GM21528 (cell line): Measurements from ENCODE around the gene TRIM41.
"Not testable (repeated sequence)": the region's sequence is repeated elsewhere in the genome, so short reads cannot be mapped to it uniquely, and the experiment has no call there.

Experiments
- ATAC-seq: cut with Tn5 transposase; IDR thresholded peaks from one replicate; pipeline ENCODE4 v1.9.1; 2021; ENCODE audit warnings: mild to moderate bottlenecking, moderate library complexity; ENCODE audit not compliant: unreplicated experiment, low FRiP score

Gene TRIM41

GRCh38 chr5:181209006-181209405 is 14.1 kb upstream of the TRIM41 start:
- not testable (repeated sequence) for ATAC-seq

GRCh38 chr5:181210148-181210547 is 12.9 kb upstream of the TRIM41 start:
- not testable (repeated sequence) for ATAC-seq

GRCh38 chr5:181210698-181211097 is 12.4 kb upstream of the TRIM41 start:
- not testable (repeated sequence) for ATAC-seq

- ATAC-seq, result no peak
Observed at GRCh38 chr5:181211208-181211607, 11.9 kb upstream of the TRIM41 start.

- no peak for ATAC-seq
Observed at GRCh38 chr5:181212080-181212479, 11.0 kb upstream of the TRIM41 start.

- no peak for ATAC-seq
Observed at GRCh38 chr5:181212934-181213333, 10.1 kb upstream of the TRIM41 start.

GRCh38 chr5:181214249-181214648 is 8.8 kb upstream of the TRIM41 start:
- not testable (repeated sequence) for ATAC-seq

- no peak for ATAC-seq
Observed at GRCh38 chr5:181215997-181216989, 6.8 kb upstream of the TRIM41 start.

GRCh38 chr5:181217111-181217802 is 5.8 kb upstream of the TRIM41 start:
- peak; percentile 32 for ATAC-seq

GRCh38 chr5:181217803-181218062 is 5.3 kb upstream of the TRIM41 start:
- peak; percentile 9 for ATAC-seq

- ATAC-seq, result no peak
Observed at GRCh38 chr5:181218795-181219124, 4.3 kb upstream of the TRIM41 start.

GRCh38 chr5:181219262-181220177 is 3.6 kb upstream of the TRIM41 start:
- ATAC-seq, result no peak

- no peak for ATAC-seq
Observed at GRCh38 chr5:181220178-181220515, 2.9 kb upstream of the TRIM41 start.

GRCh38 chr5:181221105-181221791 is 1.8 kb upstream of the TRIM41 start:
- ATAC-seq, result no peak

- ATAC-seq, result peak; percentile 26
Observed at GRCh38 chr5:181221792-181222629, 1.1 kb upstream of the TRIM41 start.

- ATAC-seq, result no peak
Observed at GRCh38 chr5:181222630-181223057, 437 bp upstream of the TRIM41 start.

GRCh38 chr5:181223729-181224389 is 778 bp downstream of the TRIM41 start:
- ATAC-seq, result peak; percentile 2

- ATAC-seq, result no peak
Observed at GRCh38 chr5:181224390-181225229, 1.5 kb downstream of the TRIM41 start.
